ENCODE measurements around the gene CLHC1. TPM values are rescaled to one million over a fixed set of nuclear protein-coding genes. Genes with fewer than 3 reads are reported as not detected.

Gene CLHC1
- total and polyA plus RNA-seq, 10 of the 15 experiments (the other 5 are each of a cell fraction or from before 2014, with no cell fraction given), result 2.6 to 6.8 (median 4.7) TPM

GRCh38 chr2:55175254-55176093 is 56.6 kb downstream of the CLHC1 start:
- FAIRE-seq (peak; percentile 94), ATAC-seq (peak; percentile 86), DNase-seq (ENCODE audit: low read depth, low spot score) (no peak)
- Histone ChIP-seq H4K20me1 (ENCODE audit: control insufficient read depth, insufficient read depth) (no peaks in the 10 kb centered on the region), H3K36me3 (ENCODE audit: control insufficient read depth in 2 of 2, insufficient read depth in 2 of 2, low read length in 1 of 2) (no peaks in the 10 kb centered on the region), H3K27me3 (replicated peaks in 1 of 2; ENCODE audit: control insufficient read depth in 2 of 2, insufficient read depth in 2 of 2, low read length in 1 of 2) (no peaks in the 10 kb centered on the region), H2AFZ (ENCODE audit: control insufficient read depth, low read depth, low read length) (peak overlapping the region; percentile 23), H3K27ac (ENCODE audit: control insufficient read depth, insufficient read depth) (no peak overlapping the region), H3K9ac (ENCODE audit: control insufficient read depth, insufficient read depth, low read length) (no peak overlapping the region), H3K79me2 (ENCODE audit: control insufficient read depth, insufficient read depth, low read length) (no peaks in the 10 kb centered on the region), H3K4me3 (no peak overlapping the region), H3K4me1 (ENCODE audit: control insufficient read depth, insufficient read depth, low read length) (no peaks in the 10 kb centered on the region), H3K9me3 (replicated peaks; ENCODE audit: control insufficient read depth, insufficient read depth, low read length) (no peaks in the 10 kb centered on the region), H3K4me2 (ENCODE audit: control insufficient read depth, insufficient read depth) (no peak overlapping the region)
- CTCF ChIA-PET, result interaction anchor here (0.7 to 19.0 kb wide), 31 partner anchors 9 to 1068 kb away, joined by 3 to 342 read pairs (median 4); partner anchors contain the start of gene RTN4
- BruUV-seq (replicated peaks), result no TSS peak
- RAD21 ChIA-PET (ENCODE audit: unreplicated experiment), result interaction anchor here (1.2 to 15.9 kb wide), 13 partner anchors 11 to 413 kb away, joined by 3 to 194 read pairs (median 5); partner anchors contain the start of gene RTN4
- TF ChIP-seq NRF1 (conservative IDR thresholded peaks at IDR 0.05; ENCODE audit: low read depth, low read length), result no peak
- peak; percentile 39 to 68 (median 56); a peak in 4 of 6 replicates for TF ChIP-seq CTCF (IDR thresholded peaks at IDR 0.05 in 2 of 3, conservative IDR thresholded peaks at IDR 0.05 in 1 of 3; ENCODE audit: control insufficient read depth in 2 of 3, extremely low read depth in 1 of 3, insufficient read depth in 1 of 3, low read depth in 3 of 3, low read length in 3 of 3)
- 0 out of 2 replicates have a peak, but pooled peaks have one; percentile 18 for TF ChIP-seq ATF2 (IDR thresholded peaks at IDR 0.05; ENCODE audit: low read length)
- no peak for TF ChIP-seq USF1 (IDR thresholded peaks at IDR 0.05; ENCODE audit: borderline replicate concordance, extremely low read length, insufficient read depth, low read depth, low read length)
- peak; percentile 76 for TF ChIP-seq CREB1 (IDR thresholded peaks at IDR 0.05; ENCODE audit: low read depth)
- TF ChIP-seq SRF (IDR thresholded peaks at IDR 0.05; ENCODE audit: low read depth in 2 of 2, low read length in 2 of 2), result no peak
- TF ChIP-seq SMC3 (IDR thresholded peaks at IDR 0.05; ENCODE audit: borderline replicate concordance, low read length), result peak; percentile 67; the same call in 1 of the 2 replicates
- peak; percentile 66 for TF ChIP-seq ATF7 (IDR thresholded peaks at IDR 0.05; ENCODE audit: low read depth)
- TF ChIP-seq USF2 (IDR thresholded peaks at IDR 0.05; ENCODE audit: borderline replicate concordance, low read depth, low read length), result no peak
- TF ChIP-seq RAD21 (IDR thresholded peaks at IDR 0.05; ENCODE audit: insufficient read depth, low read depth, low read length), result peak; percentile 82
- TF ChIP-seq PRDM15 (CRISPR knock-in tag; IDR thresholded peaks at IDR 0.05), result no peak
- intact Hi-C loops (cut with micrococcal nuclease; ENCODE audit: unreplicated experiment) (loop anchor here (2.0 to 10.0 kb wide), 2 partner anchors 341 to 413 kb away; no protein-coding TSS in a partner anchor), in situ Hi-C loops (cut with MboI) (no loop called here)
- 8% methylated on average over 5 of the region's 5 CpGs for WGBS (ENCODE audit: insufficient coverage, insufficient replicate concordance, low lambda C conversion rate, missing lambda C conversion rate)
- POLR2A ChIA-PET, result no interaction called here
- SMC1A ChIA-PET (ENCODE audit: uncharacterized antibody, unreplicated experiment), result interaction anchor here (0.6 to 17.4 kb wide), 23 partner anchors 10 to 510 kb away, joined by 3 to 260 read pairs (median 5); partner anchors contain the start of gene RTN4
